GM19452 (cell line): Measurements from ENCODE around the gene SLC27A3.
"Not testable (repeated sequence)": the region's sequence is repeated elsewhere in the genome, so short reads cannot be mapped to it uniquely, and the experiment has no call there.

Experiments
- ATAC-seq: cut with Tn5 transposase; IDR thresholded peaks from one replicate; pipeline ENCODE4 v1.9.1; 2021; ENCODE audit not compliant: unreplicated experiment

SLC27A3 gene

GRCh38 chr1:153763365-153764225 is 11.6 kb upstream of the SLC27A3 start:
- ATAC-seq = no peak

GRCh38 chr1:153764310-153764709 is 10.9 kb upstream of the SLC27A3 start:
- ATAC-seq = no peak

- not testable (repeated sequence) for ATAC-seq
Measured at GRCh38 chr1:153766663-153767062, 8.5 kb upstream of the SLC27A3 start.

DNA sequence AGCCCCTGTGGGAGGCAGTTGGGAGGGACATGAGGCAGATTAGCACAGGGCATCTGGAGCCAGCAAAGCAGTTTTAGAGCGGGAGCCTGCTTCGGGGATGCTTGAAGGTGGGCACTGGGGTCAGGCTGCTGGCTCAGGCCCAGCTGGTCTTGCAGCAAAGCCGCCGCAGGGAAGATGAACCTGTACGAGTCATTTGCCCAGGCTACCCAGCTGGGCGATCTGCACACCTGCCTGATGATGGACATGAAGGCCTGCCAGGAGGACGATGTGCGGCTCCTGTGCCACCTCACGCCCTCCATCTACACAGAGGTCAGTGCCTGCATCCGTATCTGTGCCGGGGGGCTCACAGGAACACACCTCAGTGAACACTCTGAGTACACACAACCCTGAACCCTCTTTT is 7.7 kb upstream of the SLC27A3 start:
- ATAC-seq = no peak

DNA sequence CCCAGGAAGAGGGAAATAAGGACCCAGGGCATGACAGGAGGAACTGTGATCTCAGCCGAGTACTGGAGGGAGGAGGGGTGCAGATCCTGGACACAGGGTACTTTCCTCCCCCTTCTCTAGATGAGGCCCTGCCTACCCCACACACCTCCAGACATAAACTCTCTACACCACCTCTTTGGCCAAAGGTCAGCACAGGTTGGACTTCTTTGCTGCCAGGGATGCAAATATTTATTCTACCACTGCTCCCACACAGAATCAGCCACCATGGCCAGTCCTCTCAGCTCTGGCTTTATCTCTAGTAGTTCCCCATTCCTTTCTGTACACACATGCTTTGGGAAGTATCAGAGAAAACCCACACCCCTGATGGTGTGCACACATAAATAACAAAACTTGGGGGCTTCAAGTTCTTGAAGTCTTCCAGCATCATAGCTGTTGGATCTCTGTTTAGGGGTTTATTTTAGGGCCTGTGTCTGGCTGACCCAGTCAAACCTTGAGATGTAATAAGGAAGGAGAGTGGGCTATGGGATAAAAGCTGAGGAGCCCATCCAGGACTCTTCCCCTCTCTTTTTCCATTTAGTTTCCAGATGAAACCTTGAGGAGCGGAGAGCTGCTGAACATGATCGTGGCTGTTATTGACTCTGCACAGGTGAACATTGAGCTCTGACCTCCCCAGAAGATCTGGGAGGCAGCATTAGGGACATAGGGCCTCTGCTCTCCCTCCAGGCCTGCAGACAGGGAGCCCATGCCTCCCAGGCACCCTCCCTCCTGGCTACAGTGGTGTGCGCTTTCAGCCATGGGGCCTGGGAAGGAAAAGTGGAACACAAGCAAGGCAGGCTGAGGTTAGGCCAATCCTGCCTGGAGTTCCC is 6.7 kb upstream of the SLC27A3 start:
- no peak for ATAC-seq

DNA sequence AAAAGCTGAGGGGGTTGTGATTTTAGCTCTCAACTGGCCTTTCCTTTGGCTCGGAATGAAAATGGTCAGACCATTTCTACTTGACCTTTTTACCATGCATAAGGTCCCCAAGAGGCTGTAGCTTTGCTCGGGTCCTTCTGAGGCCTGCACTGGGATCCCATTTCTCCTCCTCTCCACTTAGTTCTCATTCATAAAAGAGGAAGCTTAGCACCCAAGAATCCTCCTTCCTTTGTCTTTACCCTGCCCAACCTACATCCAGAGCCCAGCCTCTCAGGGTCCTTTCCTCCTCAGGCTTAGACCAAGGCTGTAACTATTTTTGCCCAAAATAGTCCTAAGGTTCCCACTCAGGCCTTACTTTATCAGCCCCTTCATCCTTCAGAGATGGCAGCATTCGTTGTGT is 6.0 kb upstream of the SLC27A3 start:
- ATAC-seq = no peak

GRCh38 chr1:153770797-153771196 is 4.4 kb upstream of the SLC27A3 start:
- no peak for ATAC-seq

GRCh38 chr1:153771261-153771660 is 3.9 kb upstream of the SLC27A3 start:
- ATAC-seq = no peak

GRCh38 chr1:153771841-153772593 is 3.2 kb upstream of the SLC27A3 start:
- ATAC-seq = no peak

- ATAC-seq = no peak
Measured at GRCh38 chr1:153773096-153773921, 1.9 kb upstream of the SLC27A3 start.

GRCh38 chr1:153774026-153774595 is 1.1 kb upstream of the SLC27A3 start:
- no peak for ATAC-seq

DNA sequence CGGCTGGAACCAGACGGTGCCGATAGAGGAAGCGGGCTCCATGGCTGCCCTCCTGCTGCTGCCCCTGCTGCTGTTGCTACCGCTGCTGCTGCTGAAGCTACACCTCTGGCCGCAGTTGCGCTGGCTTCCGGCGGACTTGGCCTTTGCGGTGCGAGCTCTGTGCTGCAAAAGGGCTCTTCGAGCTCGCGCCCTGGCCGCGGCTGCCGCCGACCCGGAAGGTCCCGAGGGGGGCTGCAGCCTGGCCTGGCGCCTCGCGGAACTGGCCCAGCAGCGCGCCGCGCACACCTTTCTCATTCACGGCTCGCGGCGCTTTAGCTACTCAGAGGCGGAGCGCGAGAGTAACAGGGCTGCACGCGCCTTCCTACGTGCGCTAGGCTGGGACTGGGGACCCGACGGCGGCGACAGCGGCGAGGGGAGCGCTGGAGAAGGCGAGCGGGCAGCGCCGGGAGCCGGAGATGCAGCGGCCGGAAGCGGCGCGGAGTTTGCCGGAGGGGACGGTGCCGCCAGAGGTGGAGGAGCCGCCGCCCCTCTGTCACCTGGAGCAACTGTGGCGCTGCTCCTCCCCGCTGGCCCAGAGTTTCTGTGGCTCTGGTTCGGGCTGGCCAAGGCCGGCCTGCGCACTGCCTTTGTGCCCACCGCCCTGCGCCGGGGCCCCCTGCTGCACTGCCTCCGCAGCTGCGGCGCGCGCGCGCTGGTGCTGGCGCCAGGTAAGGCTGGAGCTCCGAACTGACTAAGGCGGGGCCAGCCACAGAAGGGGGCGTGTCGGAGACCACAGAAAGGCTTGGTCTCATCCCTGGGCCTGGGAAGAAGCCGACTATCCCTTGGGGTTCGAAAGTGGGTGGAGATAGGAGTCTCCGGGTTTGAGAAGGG is 486 bp downstream of the SLC27A3 start:
- peak; percentile 66 for ATAC-seq

GRCh38 chr1:153776352-153776751 is 1.1 kb downstream of the SLC27A3 start:
- no peak for ATAC-seq

GRCh38 chr1:153776845-153777370 is 1.7 kb downstream of the SLC27A3 start:
- no peak for ATAC-seq

GRCh38 chr1:153777648-153778047 is 2.4 kb downstream of the SLC27A3 start:
- ATAC-seq = no peak

DNA sequence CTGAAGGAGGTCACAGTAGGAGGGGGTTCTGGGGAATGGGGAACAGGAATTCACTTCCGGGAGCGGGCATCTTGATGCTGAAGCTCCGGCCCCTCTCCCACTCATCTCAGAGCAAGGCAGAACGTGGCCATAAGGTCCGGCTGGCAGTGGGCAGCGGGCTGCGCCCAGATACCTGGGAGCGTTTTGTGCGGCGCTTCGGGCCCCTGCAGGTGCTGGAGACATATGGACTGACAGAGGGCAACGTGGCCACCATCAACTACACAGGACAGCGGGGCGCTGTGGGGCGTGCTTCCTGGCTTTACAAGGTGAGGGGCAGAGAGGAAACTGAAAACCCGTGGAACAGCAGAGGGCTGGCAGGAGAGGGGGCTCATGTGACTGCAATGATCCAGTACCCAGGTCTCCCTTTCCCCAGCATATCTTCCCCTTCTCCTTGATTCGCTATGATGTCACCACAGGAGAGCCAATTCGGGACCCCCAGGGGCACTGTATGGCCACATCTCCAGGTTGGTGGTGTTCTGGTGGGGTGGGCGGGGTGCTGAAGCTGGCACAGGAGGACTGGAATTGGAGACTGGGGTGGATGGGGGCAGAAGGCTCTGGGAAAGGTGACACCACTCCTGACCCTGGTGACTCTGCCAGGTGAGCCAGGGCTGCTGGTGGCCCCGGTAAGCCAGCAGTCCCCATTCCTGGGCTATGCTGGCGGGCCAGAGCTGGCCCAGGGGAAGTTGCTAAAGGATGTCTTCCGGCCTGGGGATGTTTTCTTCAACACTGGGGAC is 3.0 kb downstream of the SLC27A3 start:
- no peak for ATAC-seq

DNA sequence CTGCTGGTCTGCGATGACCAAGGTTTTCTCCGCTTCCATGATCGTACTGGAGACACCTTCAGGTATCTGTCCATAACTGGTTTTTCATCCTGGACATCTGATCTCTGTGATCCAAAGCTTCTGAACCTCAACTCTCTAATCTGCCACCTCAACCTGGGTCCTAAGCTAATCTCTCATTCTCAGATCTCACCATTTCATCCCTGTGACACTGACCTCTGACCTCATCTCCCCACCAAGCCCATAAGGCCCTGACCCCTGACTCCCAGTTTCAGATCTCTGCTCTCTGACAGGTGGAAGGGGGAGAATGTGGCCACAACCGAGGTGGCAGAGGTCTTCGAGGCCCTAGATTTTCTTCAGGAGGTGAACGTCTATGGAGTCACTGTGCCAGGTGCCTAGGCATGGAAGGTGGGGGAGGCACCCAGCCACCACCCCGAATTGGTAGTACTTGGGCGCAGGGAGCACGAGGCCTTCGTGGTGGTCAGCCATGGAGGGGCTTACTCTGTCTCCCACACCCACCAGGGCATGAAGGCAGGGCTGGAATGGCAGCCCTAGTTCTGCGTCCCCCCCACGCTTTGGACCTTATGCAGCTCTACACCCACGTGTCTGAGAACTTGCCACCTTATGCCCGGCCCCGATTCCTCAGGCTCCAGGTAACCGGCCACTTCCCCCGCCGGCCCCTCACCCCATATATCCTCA is 3.8 kb downstream of the SLC27A3 start:
- no peak for ATAC-seq
